Measurements from ENCODE around the gene PPARGC1A.

Gene PPARGC1A

GRCh38 chr4:23881052-23881501, 8.8 kb downstream of the PPARGC1A start:
- no peak for TF ChIP-seq CTCF (IDR thresholded peaks at IDR 0.05)
- no peak overlapping the region for H3K4me3 ChIP-seq
- no peak overlapping the region for H3K27ac ChIP-seq
- no peaks in the 10 kb centered on the region for H3K27me3 ChIP-seq
- H3K9me3 ChIP-seq = no peaks in the 10 kb centered on the region
- H3K4me1 ChIP-seq = peaks cover 0 to 12% (median 2%) of the 10 kb centered on the region in 4 donors
- intact Hi-C loops (cut with DNase I; ENCODE audit: low total_unique reads) = no loop called here
- no peak for DNase-seq
- H3K36me3 ChIP-seq = no peaks in the 10 kb centered on the region

DNA sequence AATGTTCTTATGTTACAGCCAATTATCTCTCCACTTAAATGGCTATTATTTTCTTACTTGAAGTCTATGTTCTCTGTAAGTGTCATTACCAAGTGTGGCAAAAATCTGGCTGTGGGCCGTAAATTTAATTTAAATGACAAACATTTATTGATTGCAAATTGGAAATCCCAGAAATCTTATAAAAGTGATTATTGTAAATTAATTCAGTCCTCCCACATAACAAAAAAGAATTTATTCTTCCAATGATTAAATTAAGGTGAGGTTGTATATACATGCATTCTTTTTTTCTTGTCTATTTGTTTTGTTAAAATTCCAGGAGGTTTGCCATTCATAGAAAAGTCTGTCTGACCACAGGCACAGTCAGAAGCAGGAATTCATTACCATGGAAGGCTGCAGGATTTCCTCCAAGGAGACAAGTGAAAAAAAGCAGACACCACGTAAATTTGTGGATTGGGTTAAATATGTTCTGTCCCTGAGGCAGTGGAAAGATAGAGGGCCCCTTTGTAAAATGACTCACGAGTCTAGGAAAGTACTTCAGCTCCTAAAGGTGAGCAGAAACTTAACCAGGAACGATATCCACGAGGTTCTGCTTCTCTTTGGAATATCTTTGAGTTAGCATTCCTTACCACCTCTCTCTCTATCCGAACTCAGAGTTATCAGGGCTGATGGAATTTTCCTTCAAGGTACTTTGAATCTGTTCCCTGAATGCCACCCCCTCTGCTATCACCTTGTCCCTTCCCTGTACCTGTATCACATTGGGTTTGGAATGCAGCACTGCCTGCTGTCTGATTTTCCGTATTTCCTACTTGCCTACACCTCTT, 10.7 kb downstream of the PPARGC1A start:
- Histone ChIP-seq H3K4me1 (peaks cover 0 to 12% (median 2%) of the 10 kb centered on the region in 4 donors), H3K27me3 (no peaks in the 10 kb centered on the region), H3K27ac (no peak overlapping the region), H3K9me3 (no peaks in the 10 kb centered on the region), H3K4me3 (no peak overlapping the region), H3K36me3 (no peaks in the 10 kb centered on the region)
- no peak for DNase-seq
- intact Hi-C loops (cut with DNase I; ENCODE audit: low total_unique reads) = no loop called here
- no peak for TF ChIP-seq CTCF (IDR thresholded peaks at IDR 0.05)

- no peaks in the 10 kb centered on the region for H3K9me3 ChIP-seq
- no peaks in the 10 kb centered on the region for H3K36me3 ChIP-seq
- TF ChIP-seq CTCF (IDR thresholded peaks at IDR 0.05) = no peak
- DNase-seq = no peak
- no peaks in the 10 kb centered on the region for H3K27me3 ChIP-seq
- no peak overlapping the region for H3K27ac ChIP-seq
- intact Hi-C loops (cut with DNase I; ENCODE audit: low total_unique reads) = no loop called here
- H3K4me1 ChIP-seq = peaks cover 0 to 8% (median 2%) of the 10 kb centered on the region in 4 donors
- H3K4me3 ChIP-seq = no peak overlapping the region
Measured at GRCh38 chr4:23878246-23878891, 11.5 kb downstream of the PPARGC1A start.

- H3K9me3 ChIP-seq = no peaks in the 10 kb centered on the region
- H3K27ac ChIP-seq = no peak overlapping the region
- H3K36me3 ChIP-seq = no peaks in the 10 kb centered on the region
- H3K4me1 ChIP-seq = peaks cover 0 to 2% (median under 1%) of the 10 kb centered on the region in 4 donors
- no peak overlapping the region for H3K4me3 ChIP-seq
- no peaks in the 10 kb centered on the region for H3K27me3 ChIP-seq
- intact Hi-C loops (cut with DNase I; ENCODE audit: low total_unique reads) = no loop called here
- no peak for TF ChIP-seq CTCF (IDR thresholded peaks at IDR 0.05)
- DNase-seq = peak in 1 of 2 donors; percentile 42
Measured at GRCh38 chr4:23877758-23878229, 12.1 kb downstream of the PPARGC1A start.

DNA sequence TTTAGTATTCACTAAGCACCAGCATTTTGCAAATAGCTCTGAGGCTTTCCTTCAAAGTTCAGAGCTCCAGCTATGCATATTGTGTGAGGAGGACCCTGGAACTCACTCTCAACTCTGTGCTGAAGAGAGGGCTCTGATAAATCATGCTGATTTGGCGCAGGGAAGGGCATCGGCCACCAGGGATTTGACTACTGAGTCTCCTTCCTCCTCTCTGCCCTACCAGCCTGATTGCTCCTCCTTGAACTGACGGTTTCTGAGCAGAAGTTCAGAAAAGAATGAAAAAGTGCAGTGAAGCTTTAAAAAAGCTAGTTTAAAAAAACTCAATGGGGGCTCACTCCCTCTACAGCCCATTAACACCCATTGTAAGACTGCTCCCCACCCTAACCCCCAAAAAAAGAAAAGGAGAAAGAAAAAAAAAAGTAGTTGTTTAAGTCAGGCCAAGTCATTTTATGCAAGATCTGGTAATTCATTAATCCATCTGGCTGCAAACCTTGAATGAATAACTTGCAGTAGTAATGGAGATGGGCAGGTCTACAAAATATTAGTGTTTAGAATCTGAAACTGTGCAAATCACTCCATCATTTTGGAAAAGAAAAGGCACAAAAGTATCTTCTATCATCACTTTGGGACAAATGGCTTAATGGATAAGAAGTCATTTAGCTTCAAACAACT, 13.3 kb downstream of the PPARGC1A start:
- no peak overlapping the region for H3K4me3 ChIP-seq
- H3K27ac ChIP-seq = no peak overlapping the region
- DNase-seq = no peak
- no peaks in the 10 kb centered on the region for H3K9me3 ChIP-seq
- H3K4me1 ChIP-seq = no peaks in the 10 kb centered on the region
- no peaks in the 10 kb centered on the region for H3K36me3 ChIP-seq
- intact Hi-C loops (cut with DNase I; ENCODE audit: low total_unique reads) = no loop called here
- no peaks in the 10 kb centered on the region for H3K27me3 ChIP-seq
- TF ChIP-seq CTCF (IDR thresholded peaks at IDR 0.05) = no peak
